GM18519 (cell line): ENCODE data around the gene CACNA2D3.
"Not testable (repeated sequence)": the region's sequence is repeated elsewhere in the genome, so short reads cannot be mapped to it uniquely, and the experiment has no call there.

Source experiments
- ATAC-seq: cut with Tn5 transposase; IDR thresholded peaks from one replicate; pipeline ENCODE4 v1.9.1; 2021; ENCODE audit warnings: mild to moderate bottlenecking, moderate library complexity; ENCODE audit not compliant: unreplicated experiment, low FRiP score

CACNA2D3 gene

GRCh38 chr3:54426381-54426780 lies 304.0 kb downstream of the CACNA2D3 start:
- no peak for ATAC-seq

DNA sequence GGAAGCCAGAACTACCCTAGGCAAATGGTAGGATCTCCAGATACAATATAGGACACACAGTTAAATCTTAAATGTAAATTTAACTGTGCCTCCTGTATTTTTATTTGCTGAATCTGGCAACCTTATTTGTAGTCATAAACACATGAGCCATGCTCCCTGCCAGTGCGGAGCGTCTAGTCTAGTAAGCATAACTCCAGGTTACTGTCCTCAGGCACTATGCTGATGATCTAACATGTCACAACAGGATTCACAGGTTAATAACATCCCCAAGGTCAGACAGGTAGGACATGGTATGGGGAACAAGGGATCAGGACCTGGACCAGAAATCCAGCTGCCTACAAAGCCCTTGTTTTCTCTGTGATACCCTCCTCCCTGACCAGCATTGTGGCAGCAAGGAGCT lies 305.1 kb downstream of the CACNA2D3 start:
- no peak for ATAC-seq

- no peak for ATAC-seq
These were observed 305.9 kb downstream of the CACNA2D3 start for GRCh38 chr3:54427941-54428871.

DNA sequence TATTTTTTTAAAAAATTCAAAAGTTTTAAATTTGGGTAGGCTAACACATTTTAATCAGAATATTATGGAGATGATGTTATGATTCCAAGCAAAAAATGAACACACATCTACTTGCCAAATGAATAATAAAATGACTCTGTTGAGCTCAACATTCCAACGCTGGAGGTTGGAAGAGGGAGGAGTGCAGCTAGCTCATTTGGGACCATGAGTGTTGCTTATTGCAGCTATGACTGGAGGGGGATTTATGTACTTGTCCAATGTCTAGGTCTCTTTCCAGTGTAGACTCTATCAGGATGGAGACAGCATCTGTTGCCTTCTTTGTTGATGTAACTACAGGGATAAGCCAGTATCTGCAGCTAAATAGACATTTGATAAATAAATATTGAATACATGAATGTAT lies 310.6 kb downstream of the CACNA2D3 start:
- ATAC-seq, result no peak

- ATAC-seq, result no peak
These were observed 311.5 kb downstream of the CACNA2D3 start for GRCh38 chr3:54433846-54434245.

DNA sequence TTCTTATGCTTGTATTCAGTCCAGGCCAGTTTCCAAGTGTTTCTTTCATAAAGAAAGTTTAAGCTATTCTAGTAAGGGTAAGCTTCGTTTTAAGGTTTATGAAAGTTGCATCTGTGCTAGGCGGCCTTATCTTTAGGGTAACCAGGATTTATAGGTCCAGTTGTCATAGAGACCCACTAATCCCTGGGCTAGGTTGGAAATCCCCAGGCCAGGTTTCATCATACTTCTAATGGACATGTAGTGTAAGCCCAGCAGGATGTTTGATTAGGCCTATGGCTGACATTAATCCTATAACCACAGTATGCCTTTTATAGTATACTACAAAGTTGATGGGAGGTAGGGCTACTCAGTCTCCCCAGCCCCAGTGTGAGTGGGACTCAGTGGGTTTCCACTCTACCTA lies 312.4 kb downstream of the CACNA2D3 start:
- no peak for ATAC-seq

DNA sequence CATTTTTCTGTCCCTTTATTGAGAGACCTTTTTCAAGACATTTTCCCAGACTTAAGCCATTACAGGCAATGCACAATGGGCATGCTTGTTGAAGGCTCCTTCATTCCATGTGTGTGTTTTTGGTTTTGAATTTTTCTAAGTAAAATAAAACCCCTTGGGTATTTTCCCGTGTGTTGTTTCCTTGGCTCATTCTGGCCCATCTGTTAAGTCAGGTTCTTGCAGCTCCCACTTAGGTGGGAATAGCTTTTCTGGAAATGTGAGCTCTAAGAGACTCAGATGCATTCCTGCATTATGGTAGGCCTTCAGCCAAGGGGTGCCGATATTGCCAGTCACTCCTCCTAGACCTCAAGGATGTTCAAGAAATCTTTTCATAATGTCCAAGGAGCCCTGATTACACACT lies 314.9 kb downstream of the CACNA2D3 start:
- no peak for ATAC-seq

GRCh38 chr3:54443561-54444161 lies 321.3 kb downstream of the CACNA2D3 start:
- ATAC-seq, result no peak

- ATAC-seq, result no peak
These were observed 323.3 kb downstream of the CACNA2D3 start for GRCh38 chr3:54445630-54446029.

DNA sequence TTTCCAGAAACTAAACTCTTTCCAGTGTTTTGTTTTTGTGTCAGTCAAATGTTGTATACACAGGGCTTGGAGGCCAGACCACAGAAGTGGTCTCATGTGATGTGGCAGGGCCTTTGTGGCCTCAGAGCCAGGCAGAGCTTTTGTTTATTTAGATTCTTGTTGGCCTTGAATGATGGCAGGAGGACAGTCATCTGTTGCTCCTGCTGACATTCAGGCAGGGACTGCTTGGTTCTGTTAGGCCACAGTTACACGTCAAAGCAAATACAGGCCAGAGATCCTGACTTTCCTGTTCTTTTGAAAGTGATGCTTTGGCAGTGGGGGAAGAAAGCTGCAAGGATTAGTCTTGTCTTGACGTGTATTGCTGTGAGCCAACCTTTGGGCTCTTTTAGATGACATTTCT lies 325.1 kb downstream of the CACNA2D3 start:
- ATAC-seq, result no peak

- no peak for ATAC-seq
These were observed 332.5 kb downstream of the CACNA2D3 start for GRCh38 chr3:54454806-54455205.

DNA sequence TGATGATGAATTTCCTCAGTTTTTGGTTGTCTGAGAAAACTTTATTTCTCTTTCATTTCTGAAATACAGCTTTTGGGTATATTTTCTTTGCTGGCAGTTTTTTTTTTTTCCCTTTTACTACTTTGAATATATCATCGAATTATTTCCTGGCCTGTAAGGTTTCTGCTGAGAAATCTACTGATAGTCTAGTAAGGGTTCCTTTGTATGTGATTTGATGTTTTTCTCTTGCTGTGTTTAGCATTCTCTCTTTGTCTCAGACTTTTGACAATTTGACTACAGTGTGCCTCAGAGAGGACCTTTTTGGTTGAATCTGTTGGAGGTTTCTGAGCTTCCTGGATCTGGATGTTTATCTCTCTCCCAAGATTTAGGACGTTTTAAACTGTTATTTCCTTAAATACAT lies 336.0 kb downstream of the CACNA2D3 start:
- no peak for ATAC-seq

DNA sequence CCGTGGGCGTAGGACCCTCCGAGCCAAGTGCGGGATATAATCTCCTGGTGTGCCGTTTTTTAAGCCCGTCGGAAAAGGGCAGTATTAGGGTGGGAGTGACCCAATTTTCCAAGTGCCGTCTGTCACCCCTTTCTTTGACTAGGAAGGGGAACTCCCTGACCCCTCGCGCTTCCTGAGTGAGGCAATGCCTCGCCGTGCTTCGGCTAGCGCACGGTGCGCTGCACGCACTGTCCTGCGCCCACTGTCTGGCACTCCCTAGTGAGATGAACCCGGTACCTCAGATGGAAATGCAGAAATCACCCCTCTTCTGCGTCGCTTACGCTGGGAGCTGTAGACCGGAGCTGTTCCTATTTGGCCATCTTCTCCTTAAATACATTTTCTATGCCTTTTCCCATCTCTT lies 342.2 kb downstream of the CACNA2D3 start:
- not testable (repeated sequence) for ATAC-seq

DNA sequence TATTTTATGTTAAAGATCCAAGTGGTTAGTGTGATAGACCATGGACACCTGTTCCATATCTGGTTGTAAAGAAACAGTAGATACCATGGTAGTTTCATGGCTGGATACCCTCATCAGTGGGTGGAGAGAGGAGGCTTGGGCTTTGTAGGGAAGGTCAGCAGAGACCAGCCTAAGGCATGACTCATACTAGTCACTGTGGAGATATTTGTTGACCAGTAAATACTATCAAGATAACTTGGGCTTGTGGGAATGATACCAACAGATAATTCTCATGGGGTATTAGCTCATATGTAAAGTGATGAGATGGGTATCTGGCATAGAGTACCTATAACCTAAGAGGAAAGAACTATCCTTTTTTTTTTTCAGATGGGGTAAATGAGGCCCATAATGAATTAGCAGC lies 354.5 kb downstream of the CACNA2D3 start:
- ATAC-seq, result no peak

- no peak for ATAC-seq
These were observed 359.4 kb downstream of the CACNA2D3 start for GRCh38 chr3:54481606-54482365.

- no peak for ATAC-seq
These were observed 362.0 kb downstream of the CACNA2D3 start for GRCh38 chr3:54484334-54484733.

DNA sequence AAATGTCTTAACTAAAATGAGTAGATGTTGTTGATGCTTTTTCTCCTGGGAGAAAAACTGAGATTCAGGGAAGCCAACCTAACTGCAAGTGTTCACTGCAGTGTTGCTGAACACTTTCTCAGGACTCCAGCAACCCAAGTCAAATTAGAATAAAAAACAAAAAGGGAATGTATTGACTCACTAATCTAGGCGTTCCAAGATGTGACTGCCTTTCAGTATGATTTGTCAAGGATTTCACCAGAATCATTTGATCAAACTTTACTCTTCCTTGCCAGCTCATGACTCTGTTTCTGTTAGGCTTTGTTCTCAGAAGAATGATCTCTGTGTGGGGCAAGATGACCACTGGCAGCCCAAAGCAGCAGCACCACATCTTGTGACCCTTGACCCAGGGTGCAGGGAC lies 364.0 kb downstream of the CACNA2D3 start:
- ATAC-seq, result no peak

- ATAC-seq, result no peak
These were observed 365.9 kb downstream of the CACNA2D3 start for GRCh38 chr3:54488297-54488696.

DNA sequence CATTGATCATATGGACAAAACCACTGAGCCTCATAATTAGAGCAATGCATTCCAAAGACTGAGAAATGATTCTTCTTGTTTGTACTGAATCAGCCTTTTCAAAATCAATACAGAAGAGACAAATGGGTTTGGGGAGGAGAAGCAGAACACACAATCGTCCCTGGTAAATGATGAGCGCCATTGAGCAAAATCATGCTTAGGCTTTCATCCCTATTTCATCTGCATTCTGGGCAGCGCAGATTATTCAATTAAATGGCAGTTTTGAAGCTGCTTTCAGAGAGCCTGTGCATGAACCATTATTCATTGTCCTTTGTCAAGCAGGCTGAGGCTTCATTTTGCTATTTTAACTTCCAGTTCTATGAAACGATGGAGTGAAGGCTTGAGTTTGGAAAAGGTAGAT lies 371.9 kb downstream of the CACNA2D3 start:
- ATAC-seq, result no peak

DNA sequence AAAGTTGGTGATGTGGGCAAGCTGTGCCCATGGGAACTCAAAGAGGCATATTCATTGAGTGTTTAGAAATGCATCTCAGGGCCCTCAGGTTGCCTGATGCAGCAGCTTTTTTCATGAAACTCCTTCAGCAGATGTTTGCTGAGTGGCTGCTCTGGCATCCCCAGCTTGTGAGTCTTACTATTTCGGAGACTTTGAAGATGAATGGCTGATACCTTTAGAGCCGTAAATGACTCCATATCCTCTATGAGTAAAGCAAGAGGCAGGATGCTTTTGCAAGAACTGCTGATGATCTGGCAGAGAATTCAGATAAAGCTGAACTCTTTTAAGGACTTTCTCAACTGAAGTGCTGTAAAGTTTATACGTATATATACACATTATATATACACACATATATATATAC lies 384.3 kb downstream of the CACNA2D3 start:
- ATAC-seq, result no peak

- no peak for ATAC-seq
These were observed 385.6 kb downstream of the CACNA2D3 start for GRCh38 chr3:54507876-54508460.
